Nephron progenitor cell (in vitro differentiated cells): Measurements from ENCODE around the gene VWA8.

Experiments used
- DNase-seq: peaks from one replicate; pipeline ENCODE4 v3.0.0; 2021
- H3K27ac Mint-ChIP-seq: 2 replicates; pipeline ENCODE4 v1.8.0; 2021; ENCODE audit warnings: mild to moderate bottlenecking, moderate library complexity, mixed read lengths
- H3K27me3 Mint-ChIP-seq: 2 replicates; pipeline ENCODE4 v1.8.0; 2021; ENCODE audit warnings: mild to moderate bottlenecking, low read depth, mixed read lengths; ENCODE audit not compliant: poor library complexity
- H3K36me3 Mint-ChIP-seq: 2 replicates; pipeline ENCODE4 v1.8.0; 2021; ENCODE audit warnings: low read depth, mixed read lengths
- H3K4me1 Mint-ChIP-seq: 2 replicates; pipeline ENCODE4 v1.8.0; 2021; ENCODE audit warnings: mixed read lengths
- H3K4me3 Mint-ChIP-seq: 2 replicates; pipeline ENCODE4 v1.8.0; 2021; ENCODE audit warnings: mild to moderate bottlenecking, moderate library complexity, mixed read lengths
- H3K9me3 Mint-ChIP-seq: 2 replicates; pipeline ENCODE4 v1.8.0; 2021; ENCODE audit warnings: mild to moderate bottlenecking, moderate library complexity, mixed read lengths
- TF ChIP-seq, protein P1 (sequence below): fragments of 200-600 bp; sonication (generic); IDR thresholded peaks from 2 replicates; pipeline ENCODE4 v1.5.0; 2021; ENCODE audit warnings: antibody characterized with exemption

The VWA8 gene

DNA sequence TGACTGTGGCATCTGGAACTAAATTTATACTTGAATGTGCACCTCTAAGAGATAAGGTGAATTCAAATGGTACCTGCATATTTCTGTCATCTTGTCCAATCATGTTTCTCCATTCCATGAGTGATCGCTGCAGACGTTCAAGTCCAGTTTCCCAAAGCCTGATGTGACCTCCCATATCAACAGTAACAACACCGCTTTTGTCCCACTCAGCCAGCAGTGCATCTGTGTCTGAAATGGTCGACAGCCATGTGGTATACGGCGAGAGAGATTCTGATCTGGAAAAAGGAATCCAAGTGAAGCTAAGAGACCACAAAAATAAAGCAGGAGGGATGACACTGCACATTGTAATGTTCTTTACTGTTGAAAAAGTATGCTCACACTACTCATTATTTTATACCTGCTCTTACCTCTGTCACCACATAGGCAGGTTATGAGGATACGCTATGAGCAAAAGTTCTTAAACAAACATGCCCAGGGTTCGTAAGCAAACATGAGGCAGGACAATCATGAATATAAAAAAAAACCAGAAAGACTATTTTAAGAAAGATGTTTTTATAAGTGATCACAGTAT is 290.0 kb downstream of the VWA8 start:
- no peaks in the 10 kb centered on the region for H3K36me3 Mint-ChIP-seq
- no peak for DNase-seq
- peak overlapping the region; percentile 93 for H3K27ac Mint-ChIP-seq
- no peaks in the 10 kb centered on the region for H3K27me3 Mint-ChIP-seq
- no peak overlapping the region for H3K4me3 Mint-ChIP-seq
- no peaks in the 10 kb centered on the region for H3K9me3 Mint-ChIP-seq
- no peaks in the 10 kb centered on the region for H3K4me1 Mint-ChIP-seq
- TF ChIP-seq, protein P1, sequence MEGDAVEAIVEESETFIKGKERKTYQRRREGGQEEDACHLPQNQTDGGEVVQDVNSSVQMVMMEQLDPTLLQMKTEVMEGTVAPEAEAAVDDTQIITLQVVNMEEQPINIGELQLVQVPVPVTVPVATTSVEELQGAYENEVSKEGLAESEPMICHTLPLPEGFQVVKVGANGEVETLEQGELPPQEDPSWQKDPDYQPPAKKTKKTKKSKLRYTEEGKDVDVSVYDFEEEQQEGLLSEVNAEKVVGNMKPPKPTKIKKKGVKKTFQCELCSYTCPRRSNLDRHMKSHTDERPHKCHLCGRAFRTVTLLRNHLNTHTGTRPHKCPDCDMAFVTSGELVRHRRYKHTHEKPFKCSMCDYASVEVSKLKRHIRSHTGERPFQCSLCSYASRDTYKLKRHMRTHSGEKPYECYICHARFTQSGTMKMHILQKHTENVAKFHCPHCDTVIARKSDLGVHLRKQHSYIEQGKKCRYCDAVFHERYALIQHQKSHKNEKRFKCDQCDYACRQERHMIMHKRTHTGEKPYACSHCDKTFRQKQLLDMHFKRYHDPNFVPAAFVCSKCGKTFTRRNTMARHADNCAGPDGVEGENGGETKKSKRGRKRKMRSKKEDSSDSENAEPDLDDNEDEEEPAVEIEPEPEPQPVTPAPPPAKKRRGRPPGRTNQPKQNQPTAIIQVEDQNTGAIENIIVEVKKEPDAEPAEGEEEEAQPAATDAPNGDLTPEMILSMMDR, result no peak

DNA sequence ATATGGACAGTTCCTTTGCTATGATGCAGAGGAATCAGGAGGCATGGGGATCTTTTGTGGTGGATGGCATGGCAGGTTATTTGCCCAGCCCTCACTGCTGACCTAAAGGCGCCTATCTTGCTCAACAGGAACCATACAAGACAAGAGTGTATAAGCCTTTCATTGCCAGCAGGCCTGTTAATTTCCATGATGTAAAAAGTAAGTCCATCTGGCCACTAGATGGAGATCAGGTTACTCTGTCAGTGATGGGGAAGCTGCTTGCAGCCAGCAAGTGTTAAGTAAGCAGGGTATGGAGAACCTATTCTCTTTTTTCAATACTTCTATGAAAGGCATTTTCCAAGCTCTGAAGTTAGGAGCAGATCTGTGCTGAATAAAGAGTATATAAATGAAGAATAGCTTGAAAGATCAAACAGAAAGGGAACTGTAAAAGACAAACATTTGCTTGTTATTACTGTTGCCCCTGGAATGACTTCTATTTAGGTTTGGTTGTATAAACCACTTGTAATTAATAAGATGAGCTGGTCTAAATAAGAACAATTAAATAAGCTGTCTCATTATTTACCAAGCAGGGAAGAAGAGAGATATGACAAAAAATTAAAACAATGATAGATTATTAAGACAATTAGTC is 292.7 kb downstream of the VWA8 start:
- no peaks in the 10 kb centered on the region for H3K9me3 Mint-ChIP-seq
- no peaks in the 10 kb centered on the region for H3K36me3 Mint-ChIP-seq
- no peaks in the 10 kb centered on the region for H3K4me1 Mint-ChIP-seq
- peak; percentile 31 for DNase-seq
- TF ChIP-seq, protein P1, result peak; percentile 64
- no peak overlapping the region for H3K27ac Mint-ChIP-seq
- peaks cover 4% of the 10 kb centered on the region for H3K27me3 Mint-ChIP-seq
- no peak overlapping the region for H3K4me3 Mint-ChIP-seq

DNA sequence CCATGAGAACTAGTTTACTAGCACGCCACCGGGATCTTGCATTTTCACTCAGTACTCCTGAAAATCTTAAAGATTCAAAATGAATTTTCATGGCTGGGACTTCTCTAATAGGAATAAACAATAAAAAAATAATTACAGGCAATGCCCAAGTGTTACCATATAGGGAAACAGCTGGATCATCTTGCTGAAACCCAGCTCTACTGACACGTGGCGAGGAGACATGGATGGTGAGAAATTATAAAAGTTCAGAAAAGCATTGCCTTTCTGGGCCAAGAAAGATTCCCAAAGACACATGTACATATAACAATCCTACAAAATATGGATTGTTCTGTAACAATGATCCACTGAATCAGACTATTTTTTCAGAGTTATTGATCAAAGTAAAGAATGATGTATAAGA is 294.3 kb downstream of the VWA8 start:
- TF ChIP-seq, protein P1, result no peak
- no peak overlapping the region for H3K27ac Mint-ChIP-seq
- H3K36me3 Mint-ChIP-seq, result no peaks in the 10 kb centered on the region
- no peak for DNase-seq
- H3K9me3 Mint-ChIP-seq, result no peaks in the 10 kb centered on the region
- H3K4me1 Mint-ChIP-seq, result no peaks in the 10 kb centered on the region
- H3K4me3 Mint-ChIP-seq, result no peak overlapping the region
- H3K27me3 Mint-ChIP-seq, result peaks cover 4% of the 10 kb centered on the region

DNA sequence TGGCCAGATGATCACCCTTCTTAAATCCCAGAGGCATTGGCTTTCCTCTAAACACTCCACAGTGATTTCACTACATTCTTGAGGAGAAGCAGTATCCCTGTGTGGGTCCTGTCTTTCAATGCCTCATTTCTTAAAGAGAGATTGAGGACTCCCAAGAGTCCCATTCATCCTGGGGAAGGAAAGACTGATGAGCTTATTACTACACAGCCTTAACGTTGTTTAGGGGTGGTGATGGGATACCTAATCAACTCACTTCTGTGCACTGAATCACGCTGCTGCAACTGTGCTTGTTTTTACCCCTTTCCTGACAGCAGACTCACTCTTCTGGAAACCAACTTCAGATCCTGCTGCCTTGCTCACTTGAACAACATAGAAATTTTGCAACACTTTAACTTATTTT is 300.5 kb downstream of the VWA8 start:
- no peak for DNase-seq
- TF ChIP-seq, protein P1, result no peak
- H3K4me3 Mint-ChIP-seq, result no peak overlapping the region
- H3K27ac Mint-ChIP-seq, result no peak overlapping the region
- peaks cover 13% of the 10 kb centered on the region for H3K36me3 Mint-ChIP-seq
- no peaks in the 10 kb centered on the region for H3K4me1 Mint-ChIP-seq
- H3K27me3 Mint-ChIP-seq, result peaks cover 4% of the 10 kb centered on the region
- H3K9me3 Mint-ChIP-seq, result no peaks in the 10 kb centered on the region

DNA sequence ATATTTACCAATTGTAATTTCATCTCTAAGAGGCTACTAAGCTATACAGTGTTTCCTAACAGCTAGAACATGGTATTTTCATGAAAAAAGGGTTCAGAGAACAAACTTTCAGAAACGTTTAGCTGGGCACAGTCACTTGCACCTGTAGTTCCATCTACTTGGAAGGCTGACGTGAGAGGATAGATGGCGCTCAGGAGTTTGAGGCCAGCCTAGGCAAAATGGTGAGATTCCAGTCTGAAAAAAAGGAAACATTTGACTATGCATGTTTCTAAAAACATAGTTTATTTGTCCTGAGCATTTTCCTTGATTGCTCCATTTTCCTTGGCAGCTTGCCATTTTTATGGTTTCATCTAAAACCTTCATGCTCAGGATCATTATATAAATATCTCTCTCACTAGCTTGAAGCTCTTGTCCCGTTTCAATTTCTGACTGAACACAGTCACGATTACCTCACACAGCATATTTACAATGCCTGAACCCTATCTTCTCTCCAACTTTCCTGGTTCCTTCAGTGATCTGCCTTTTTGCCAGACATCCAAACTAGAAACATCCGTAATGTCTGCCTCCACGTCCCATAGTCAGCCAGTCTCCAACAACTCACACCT is 302.8 kb downstream of the VWA8 start:
- peaks cover 12% of the 10 kb centered on the region for H3K9me3 Mint-ChIP-seq
- H3K4me1 Mint-ChIP-seq, result no peaks in the 10 kb centered on the region
- TF ChIP-seq, protein P1, result no peak
- DNase-seq, result no peak
- no peak overlapping the region for H3K27ac Mint-ChIP-seq
- no peak overlapping the region for H3K4me3 Mint-ChIP-seq
- peaks cover 32% of the 10 kb centered on the region for H3K36me3 Mint-ChIP-seq
- H3K27me3 Mint-ChIP-seq, result no peaks in the 10 kb centered on the region

DNA sequence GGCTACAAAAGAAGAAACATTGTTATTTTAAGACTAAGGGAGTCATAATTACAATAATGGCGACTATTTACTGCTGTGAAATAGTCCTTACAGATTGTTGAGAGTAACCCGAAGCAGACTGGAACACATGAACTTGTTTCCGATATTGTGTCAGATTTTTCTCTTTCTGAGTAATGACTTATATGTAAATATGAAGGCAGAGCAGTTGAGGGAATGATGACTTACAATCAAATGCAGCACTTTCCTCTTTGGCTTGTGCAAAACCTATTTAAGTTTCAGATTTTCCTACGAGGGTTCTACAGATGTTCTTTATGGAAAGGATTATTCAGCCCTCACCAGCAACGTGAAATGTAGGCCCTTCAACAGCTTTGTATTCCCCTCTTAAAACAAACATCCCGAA is 304.9 kb downstream of the VWA8 start:
- TF ChIP-seq, protein P1, result no peak
- H3K4me3 Mint-ChIP-seq, result no peak overlapping the region
- DNase-seq, result no peak
- no peak overlapping the region for H3K27ac Mint-ChIP-seq
- peaks cover 12% of the 10 kb centered on the region for H3K9me3 Mint-ChIP-seq
- H3K27me3 Mint-ChIP-seq, result no peaks in the 10 kb centered on the region
- peaks cover 32% of the 10 kb centered on the region for H3K36me3 Mint-ChIP-seq
- H3K4me1 Mint-ChIP-seq, result no peaks in the 10 kb centered on the region
